BLaER1 treated with 17β-estradiol and CSF1 and Interleukin-3, amounts not matched to agents 10 nM and 100 nM (cell line): ENCODE results near the gene SLC6A7.

ENCODE experiments used
- H3K27ac ChIP-seq, 11 experiments: shearing (Covaris generic); formaldehyde crosslinking; 2 replicates each; pipeline ENCODE4 v1.8.1; 2022
- H3K27me3 ChIP-seq, 11 experiments: shearing (Covaris generic); formaldehyde crosslinking; 2 replicates each; pipeline ENCODE4 v1.8.1; 2022
- H3K36me3 ChIP-seq, 11 experiments: shearing (Covaris generic); formaldehyde crosslinking; 2 replicates each; pipeline ENCODE4 v1.8.1; 2022
- H3K4me1 ChIP-seq, 10 experiments: shearing (Covaris generic); formaldehyde crosslinking; 2 replicates each; pipeline ENCODE4 v1.8.1; 2022
- H3K4me2 ChIP-seq, 11 experiments: shearing (Covaris generic); formaldehyde crosslinking; 2 replicates each; pipeline ENCODE4 v1.8.1; 2022
- H3K4me3 ChIP-seq, 10 experiments: shearing (Covaris generic); formaldehyde crosslinking; 2 replicates each; pipeline ENCODE4 v1.8.1; 2022
- H3K9ac ChIP-seq, 11 experiments: shearing (Covaris generic); formaldehyde crosslinking; 2 replicates each; pipeline ENCODE4 v1.8.1; 2022
- H3K9me3 ChIP-seq, 11 experiments: shearing (Covaris generic); formaldehyde crosslinking; replicated peaks in 1 of 11; 2 replicates each; pipeline ENCODE4 v1.8.1; 2022
- H4K20me1 ChIP-seq, 11 experiments: shearing (Covaris generic); formaldehyde crosslinking; 2 replicates each; pipeline ENCODE4 v1.8.1; 2022
- Cebpa-rat ChIP-seq, 11 experiments: shearing (Covaris generic); IDR thresholded peaks; 2 replicates each; pipeline ENCODE4 v1.8.1; 2022

Gene SLC6A7

GRCh38 chr5:150256410-150257064, 66.7 kb downstream of the SLC6A7 start:
- H3K4me1 ChIP-seq = peaks cover 34 to 100% (median 99%) of the 10 kb centered on the region in 10 experiments
- no peaks in the 10 kb centered on the region for H3K36me3 ChIP-seq
- H4K20me1 ChIP-seq = no peaks in the 10 kb centered on the region
- peak overlapping the region in 5 of 11 experiments; percentile 6 to 66 (median 29); a peak in 7 of 22 replicates for H3K27ac ChIP-seq
- H3K4me3 ChIP-seq = no peak overlapping the region
- no peak for TF ChIP-seq Cebpa-rat (IDR thresholded peaks at IDR 0.05)
- H3K9me3 ChIP-seq = no peaks in the 10 kb centered on the region
- H3K4me2 ChIP-seq = peak overlapping the region; percentile 7 to 93 (median 79); a peak in 20 of 22 replicates
- H3K27me3 ChIP-seq = no peaks in the 10 kb centered on the region
- peak overlapping the region in 3 of 11 experiments; percentile 4 to 20 (median 16); a peak in 1 of 22 replicates for H3K9ac ChIP-seq

DNA sequence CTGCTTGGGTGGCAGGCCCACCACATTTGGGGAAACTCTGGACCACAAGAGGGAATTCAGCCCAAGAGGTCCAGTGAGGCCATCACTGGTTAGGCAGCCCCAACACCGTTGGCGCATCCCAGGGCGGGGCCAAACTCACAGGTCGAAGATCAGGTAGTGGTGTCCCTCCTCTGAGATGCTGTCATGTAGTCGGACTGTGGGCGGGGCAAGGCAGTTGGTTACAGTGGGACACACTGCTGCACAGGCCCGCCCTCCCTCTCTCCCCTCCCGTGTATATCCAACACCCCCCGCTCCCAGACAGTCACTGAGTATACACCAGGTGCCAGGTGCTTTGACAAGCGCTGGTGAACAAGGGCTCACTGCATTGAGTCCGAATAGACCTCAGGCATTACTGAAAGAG, 67.6 kb downstream of the SLC6A7 start:
- H3K4me3 ChIP-seq = no peak overlapping the region
- H3K27me3 ChIP-seq = no peaks in the 10 kb centered on the region
- peak overlapping the region in 8 of 11 experiments; percentile 44 to 75 (median 66); a peak in 16 of 22 replicates for H3K27ac ChIP-seq
- H3K36me3 ChIP-seq = no peaks in the 10 kb centered on the region
- H4K20me1 ChIP-seq = no peaks in the 10 kb centered on the region
- peak overlapping the region; percentile 33 to 93 (median 79) for H3K4me2 ChIP-seq
- H3K9ac ChIP-seq = peak overlapping the region in 6 of 11 experiments; percentile 36 to 67 (median 52); a peak in 10 of 22 replicates
- TF ChIP-seq Cebpa-rat (IDR thresholded peaks at IDR 0.05) = no peak
- no peaks in the 10 kb centered on the region for H3K9me3 ChIP-seq
- peaks cover 34 to 100% (median 99%) of the 10 kb centered on the region in 10 experiments for H3K4me1 ChIP-seq

DNA sequence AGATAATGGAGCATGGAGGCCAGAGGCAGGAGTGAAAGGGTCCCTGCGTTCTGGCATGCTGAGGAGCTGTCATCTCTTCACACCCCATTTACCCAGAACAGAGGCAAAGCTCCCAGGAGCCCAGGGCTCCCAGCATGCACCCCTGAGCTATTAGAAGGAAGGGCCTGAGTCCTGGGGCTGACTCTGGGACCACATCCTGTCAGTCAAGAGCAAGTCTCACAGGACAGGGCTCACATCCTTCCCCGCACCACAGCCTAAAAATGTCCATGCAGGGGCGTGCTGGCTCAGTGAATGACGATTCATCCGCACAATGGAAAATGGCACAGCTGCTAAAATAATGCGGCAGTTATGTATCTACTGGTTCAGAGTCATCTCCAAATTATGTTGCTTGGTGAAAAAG, 68.3 kb downstream of the SLC6A7 start:
- peak overlapping the region in 8 of 11 experiments; percentile 44 to 75 (median 66); a peak in 17 of 22 replicates for H3K27ac ChIP-seq
- no peaks in the 10 kb centered on the region for H4K20me1 ChIP-seq
- no peak overlapping the region; a peak in 1 of 20 replicates for H3K4me3 ChIP-seq
- H3K4me2 ChIP-seq = peak overlapping the region; percentile 33 to 93 (median 79)
- peak overlapping the region in 7 of 11 experiments; percentile 39 to 67 (median 55); a peak in 13 of 22 replicates for H3K9ac ChIP-seq
- no peak for TF ChIP-seq Cebpa-rat (IDR thresholded peaks at IDR 0.05)
- no peaks in the 10 kb centered on the region for H3K27me3 ChIP-seq
- H3K9me3 ChIP-seq = no peaks in the 10 kb centered on the region
- no peaks in the 10 kb centered on the region for H3K36me3 ChIP-seq
- peaks cover 31 to 100% (median 100%) of the 10 kb centered on the region in 10 experiments for H3K4me1 ChIP-seq
